ENCODE data around the gene HMGN4. TPM values are rescaled to one million over a fixed set of nuclear protein-coding genes. Genes with fewer than 3 reads are reported as not detected.

HMGN4 gene
- total and polyA plus RNA-seq, 2 of the 8 experiments (the other 6 are each of a cell fraction or from before 2014, with no cell fraction given): 23.4 to 66.4 TPM

DNA sequence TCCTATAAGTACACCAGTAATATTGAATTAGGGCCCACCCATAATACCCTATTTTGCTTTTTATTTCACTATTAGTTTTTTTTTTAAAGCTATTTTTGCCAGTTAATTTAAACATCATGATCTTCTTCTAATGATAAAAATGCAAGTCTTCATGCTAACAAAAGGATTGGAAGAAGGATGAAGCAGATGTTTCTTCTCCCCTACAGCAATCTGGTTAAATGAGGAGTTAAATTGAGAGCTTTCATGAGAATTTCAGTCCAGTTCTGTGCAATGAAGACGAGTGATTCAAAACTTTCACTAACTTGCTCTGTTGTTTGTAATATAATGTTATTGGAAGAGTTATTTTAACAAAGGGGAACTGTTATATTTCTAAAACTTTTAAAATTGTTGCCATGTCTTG is 3.4 kb downstream of the HMGN4 start (continued):
- TF ChIP-seq, protein P1, sequence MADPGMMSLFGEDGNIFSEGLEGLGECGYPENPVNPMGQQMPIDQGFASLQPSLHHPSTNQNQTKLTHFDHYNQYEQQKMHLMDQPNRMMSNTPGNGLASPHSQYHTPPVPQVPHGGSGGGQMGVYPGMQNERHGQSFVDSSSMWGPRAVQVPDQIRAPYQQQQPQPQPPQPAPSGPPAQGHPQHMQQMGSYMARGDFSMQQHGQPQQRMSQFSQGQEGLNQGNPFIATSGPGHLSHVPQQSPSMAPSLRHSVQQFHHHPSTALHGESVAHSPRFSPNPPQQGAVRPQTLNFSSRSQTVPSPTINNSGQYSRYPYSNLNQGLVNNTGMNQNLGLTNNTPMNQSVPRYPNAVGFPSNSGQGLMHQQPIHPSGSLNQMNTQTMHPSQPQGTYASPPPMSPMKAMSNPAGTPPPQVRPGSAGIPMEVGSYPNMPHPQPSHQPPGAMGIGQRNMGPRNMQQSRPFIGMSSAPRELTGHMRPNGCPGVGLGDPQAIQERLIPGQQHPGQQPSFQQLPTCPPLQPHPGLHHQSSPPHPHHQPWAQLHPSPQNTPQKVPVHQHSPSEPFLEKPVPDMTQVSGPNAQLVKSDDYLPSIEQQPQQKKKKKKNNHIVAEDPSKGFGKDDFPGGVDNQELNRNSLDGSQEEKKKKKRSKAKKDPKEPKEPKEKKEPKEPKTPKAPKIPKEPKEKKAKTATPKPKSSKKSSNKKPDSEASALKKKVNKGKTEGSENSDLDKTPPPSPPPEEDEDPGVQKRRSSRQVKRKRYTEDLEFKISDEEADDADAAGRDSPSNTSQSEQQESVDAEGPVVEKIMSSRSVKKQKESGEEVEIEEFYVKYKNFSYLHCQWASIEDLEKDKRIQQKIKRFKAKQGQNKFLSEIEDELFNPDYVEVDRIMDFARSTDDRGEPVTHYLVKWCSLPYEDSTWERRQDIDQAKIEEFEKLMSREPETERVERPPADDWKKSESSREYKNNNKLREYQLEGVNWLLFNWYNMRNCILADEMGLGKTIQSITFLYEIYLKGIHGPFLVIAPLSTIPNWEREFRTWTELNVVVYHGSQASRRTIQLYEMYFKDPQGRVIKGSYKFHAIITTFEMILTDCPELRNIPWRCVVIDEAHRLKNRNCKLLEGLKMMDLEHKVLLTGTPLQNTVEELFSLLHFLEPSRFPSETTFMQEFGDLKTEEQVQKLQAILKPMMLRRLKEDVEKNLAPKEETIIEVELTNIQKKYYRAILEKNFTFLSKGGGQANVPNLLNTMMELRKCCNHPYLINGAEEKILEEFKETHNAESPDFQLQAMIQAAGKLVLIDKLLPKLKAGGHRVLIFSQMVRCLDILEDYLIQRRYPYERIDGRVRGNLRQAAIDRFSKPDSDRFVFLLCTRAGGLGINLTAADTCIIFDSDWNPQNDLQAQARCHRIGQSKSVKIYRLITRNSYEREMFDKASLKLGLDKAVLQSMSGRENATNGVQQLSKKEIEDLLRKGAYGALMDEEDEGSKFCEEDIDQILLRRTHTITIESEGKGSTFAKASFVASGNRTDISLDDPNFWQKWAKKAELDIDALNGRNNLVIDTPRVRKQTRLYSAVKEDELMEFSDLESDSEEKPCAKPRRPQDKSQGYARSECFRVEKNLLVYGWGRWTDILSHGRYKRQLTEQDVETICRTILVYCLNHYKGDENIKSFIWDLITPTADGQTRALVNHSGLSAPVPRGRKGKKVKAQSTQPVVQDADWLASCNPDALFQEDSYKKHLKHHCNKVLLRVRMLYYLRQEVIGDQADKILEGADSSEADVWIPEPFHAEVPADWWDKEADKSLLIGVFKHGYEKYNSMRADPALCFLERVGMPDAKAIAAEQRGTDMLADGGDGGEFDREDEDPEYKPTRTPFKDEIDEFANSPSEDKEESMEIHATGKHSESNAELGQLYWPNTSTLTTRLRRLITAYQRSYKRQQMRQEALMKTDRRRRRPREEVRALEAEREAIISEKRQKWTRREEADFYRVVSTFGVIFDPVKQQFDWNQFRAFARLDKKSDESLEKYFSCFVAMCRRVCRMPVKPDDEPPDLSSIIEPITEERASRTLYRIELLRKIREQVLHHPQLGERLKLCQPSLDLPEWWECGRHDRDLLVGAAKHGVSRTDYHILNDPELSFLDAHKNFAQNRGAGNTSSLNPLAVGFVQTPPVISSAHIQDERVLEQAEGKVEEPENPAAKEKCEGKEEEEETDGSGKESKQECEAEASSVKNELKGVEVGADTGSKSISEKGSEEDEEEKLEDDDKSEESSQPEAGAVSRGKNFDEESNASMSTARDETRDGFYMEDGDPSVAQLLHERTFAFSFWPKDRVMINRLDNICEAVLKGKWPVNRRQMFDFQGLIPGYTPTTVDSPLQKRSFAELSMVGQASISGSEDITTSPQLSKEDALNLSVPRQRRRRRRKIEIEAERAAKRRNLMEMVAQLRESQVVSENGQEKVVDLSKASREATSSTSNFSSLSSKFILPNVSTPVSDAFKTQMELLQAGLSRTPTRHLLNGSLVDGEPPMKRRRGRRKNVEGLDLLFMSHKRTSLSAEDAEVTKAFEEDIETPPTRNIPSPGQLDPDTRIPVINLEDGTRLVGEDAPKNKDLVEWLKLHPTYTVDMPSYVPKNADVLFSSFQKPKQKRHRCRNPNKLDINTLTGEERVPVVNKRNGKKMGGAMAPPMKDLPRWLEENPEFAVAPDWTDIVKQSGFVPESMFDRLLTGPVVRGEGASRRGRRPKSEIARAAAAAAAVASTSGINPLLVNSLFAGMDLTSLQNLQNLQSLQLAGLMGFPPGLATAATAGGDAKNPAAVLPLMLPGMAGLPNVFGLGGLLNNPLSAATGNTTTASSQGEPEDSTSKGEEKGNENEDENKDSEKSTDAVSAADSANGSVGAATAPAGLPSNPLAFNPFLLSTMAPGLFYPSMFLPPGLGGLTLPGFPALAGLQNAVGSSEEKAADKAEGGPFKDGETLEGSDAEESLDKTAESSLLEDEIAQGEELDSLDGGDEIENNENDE (IDR thresholded peaks at IDR 0.05; ENCODE audit: insufficient replicate concordance, low read length): no peak
- TF ChIP-seq, protein P2, sequence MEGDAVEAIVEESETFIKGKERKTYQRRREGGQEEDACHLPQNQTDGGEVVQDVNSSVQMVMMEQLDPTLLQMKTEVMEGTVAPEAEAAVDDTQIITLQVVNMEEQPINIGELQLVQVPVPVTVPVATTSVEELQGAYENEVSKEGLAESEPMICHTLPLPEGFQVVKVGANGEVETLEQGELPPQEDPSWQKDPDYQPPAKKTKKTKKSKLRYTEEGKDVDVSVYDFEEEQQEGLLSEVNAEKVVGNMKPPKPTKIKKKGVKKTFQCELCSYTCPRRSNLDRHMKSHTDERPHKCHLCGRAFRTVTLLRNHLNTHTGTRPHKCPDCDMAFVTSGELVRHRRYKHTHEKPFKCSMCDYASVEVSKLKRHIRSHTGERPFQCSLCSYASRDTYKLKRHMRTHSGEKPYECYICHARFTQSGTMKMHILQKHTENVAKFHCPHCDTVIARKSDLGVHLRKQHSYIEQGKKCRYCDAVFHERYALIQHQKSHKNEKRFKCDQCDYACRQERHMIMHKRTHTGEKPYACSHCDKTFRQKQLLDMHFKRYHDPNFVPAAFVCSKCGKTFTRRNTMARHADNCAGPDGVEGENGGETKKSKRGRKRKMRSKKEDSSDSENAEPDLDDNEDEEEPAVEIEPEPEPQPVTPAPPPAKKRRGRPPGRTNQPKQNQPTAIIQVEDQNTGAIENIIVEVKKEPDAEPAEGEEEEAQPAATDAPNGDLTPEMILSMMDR (IDR thresholded peaks at IDR 0.05; ENCODE audit: control extremely low read depth in 1 of 3, insufficient read depth in 1 of 3, low read depth in 1 of 3, low read length in 3 of 3): no peak
